HCT116 (cell line): Measurements from ENCODE around the gene EGF. TPM values are rescaled to one million over a fixed set of nuclear protein-coding genes. Genes with fewer than 3 reads are reported as not detected.

Experiments used
- ATAC-seq: fragments of 200-7000 bp; cut with Tn5 transposase; 2 replicates; pipeline ENCODE4 v1.9.1; 2020; ENCODE audit warnings: mild to moderate bottlenecking, moderate library complexity
- BruUV-seq: library from RNA; stranded (reverse); fragments of 400-500 nt; replicated peaks from 2 replicates; lab custom pipeline; 2021; lab: Mats Ljungman, UMichigan
- CTCF ChIA-PET: fragments of 300-600 bp; sonication (Branson Sonifier 250); formaldehyde crosslinking; loops from one replicate; lab custom pipeline; 2021; ENCODE audit warnings: antibody characterized with exemption; lab: Charles Lee
- POLR2A ChIA-PET: fragments of 300-600, 350-600 bp; sonication (Branson Sonifier 250); formaldehyde crosslinking; loops from one replicate; lab custom pipeline; 2021; ENCODE audit warnings: antibody characterized with exemption; lab: Charles Lee
- RAD21 ChIA-PET, 2 experiments: fragments of 300-600 bp; sonication (Branson Sonifier 250); formaldehyde crosslinking; loops; one replicate each; lab custom pipeline; 2023; ENCODE audit warnings: low total read pairs in 2 of 2; ENCODE audit not compliant: uncharacterized antibody in 2 of 2, unreplicated experiment in 2 of 2, low non-redundant PET in 1 of 2; lab: Charles Lee
- DNase-seq: peaks from one replicate; pipeline ENCODE4 v3.0.0-alpha.2; 2010; ENCODE audit warnings: low read depth, low spot score
- H2AFZ ChIP-seq: fragments of 200-600 bp; shearing (Covaris generic), sonication (generic); 2 replicates; pipeline ENCODE4 v1.6.1; 2017; ENCODE audit warnings: low read depth, mixed run types, mixed read lengths, antibody characterized with exemption, low read length; ENCODE audit not compliant: poor library complexity, severe bottlenecking
- H3K27ac ChIP-seq: 2 replicates; pipeline ENCODE4 v1.5.1; 2012; ENCODE audit warnings: low read depth, low read length
- H3K27me3 ChIP-seq: fragments of 200-600 bp; sonication (generic); 2 replicates; pipeline ENCODE4 v1.6.1; 2016; ENCODE audit warnings: mixed run types, low read length, mixed read lengths; ENCODE audit not compliant: insufficient read depth
- H3K36me3 ChIP-seq, 2 experiments: fragments of 200-500 bp in 1 of 2; fragments of 200-600 bp in 1 of 2; sonication (Bioruptor generic) in 1 of 2; sonication (generic) in 1 of 2; 2 replicates each; pipeline versions ENCODE4 v1.5.1 to v1.6.1; 2014 to 2016; ENCODE audit warnings: low read length in 2 of 2, inconsistent platforms in 1 of 2, mixed read lengths in 1 of 2, mixed run types in 1 of 2; ENCODE audit not compliant: insufficient read depth in 2 of 2, control insufficient read depth in 1 of 2
- H3K4me1 ChIP-seq, 2 experiments: fragments of 200-600 bp in 1 of 2; sonication (generic) in 1 of 2; 2 replicates each; pipeline versions ENCODE4 v1.5.1 to v1.6.1; 2012 to 2017; ENCODE audit warnings: low read length in 2 of 2, inconsistent platforms in 1 of 2, mild to moderate bottlenecking in 1 of 2, mixed read lengths in 1 of 2, mixed run types in 1 of 2, moderate library complexity in 1 of 2; ENCODE audit not compliant: insufficient read depth in 2 of 2, control insufficient read depth in 1 of 2
- H3K4me2 ChIP-seq: fragments of 200-600 bp; sonication (generic); 2 replicates; pipeline ENCODE4 v1.6.1; 2017; ENCODE audit warnings: mixed run types, low read length, mixed read lengths
- H3K4me3 ChIP-seq, 2 experiments: fragments of 200-600 bp in 1 of 2; sonication (generic) in 1 of 2; replicated peaks in 1 of 2; 2 replicates each; pipeline ENCODE4 v1.5.1; 2011 to 2016; ENCODE audit warnings: low read length in 2 of 2, control low read depth in 1 of 2, low read depth in 1 of 2, mild to moderate bottlenecking in 1 of 2, mixed read lengths in 1 of 2, mixed run types in 1 of 2
- H3K79me2 ChIP-seq: fragments of 200-600 bp; sonication (generic); 2 replicates; pipeline ENCODE4 v1.6.1; 2017; ENCODE audit warnings: mild to moderate bottlenecking, mixed run types, low read length, moderate library complexity, mixed read lengths; ENCODE audit not compliant: insufficient read depth
- H3K9ac ChIP-seq: fragments of 200-600 bp; sonication (generic); 2 replicates; pipeline ENCODE4 v1.6.1; 2016; ENCODE audit warnings: low read length, mixed read lengths
- H3K9me2 ChIP-seq: fragments of 200-600 bp; sonication (generic), shearing (Covaris generic); 2 replicates; pipeline ENCODE4 v1.6.1; 2017; ENCODE audit warnings: mixed run types, mild to moderate bottlenecking, moderate library complexity; ENCODE audit not compliant: insufficient read depth
- H3K9me3 ChIP-seq, 2 experiments: fragments of 200-500 bp in 1 of 2; fragments of 200-600 bp in 1 of 2; sonication (Bioruptor generic) in 1 of 2; sonication (generic) in 1 of 2; 2 replicates each; pipeline ENCODE4 v1.6.1; 2014 to 2017; ENCODE audit warnings: low read length in 2 of 2, mixed read lengths in 2 of 2, inconsistent platforms in 1 of 2, low read depth in 1 of 2, mild to moderate bottlenecking in 1 of 2, mixed run types in 1 of 2, moderate library complexity in 1 of 2; ENCODE audit not compliant: control insufficient read depth in 1 of 2, insufficient read depth in 1 of 2
- H4K20me1 ChIP-seq: fragments of 200-600 bp; sonication (generic), shearing (Covaris generic); 2 replicates; pipeline ENCODE4 v1.6.1; 2017; ENCODE audit warnings: mixed run types, mild to moderate bottlenecking, moderate library complexity; ENCODE audit not compliant: insufficient read depth
- CEBPB ChIP-seq: IDR thresholded peaks from 2 replicates; pipeline ENCODE4 v1.6.1; 2012; ENCODE audit warnings: low read depth
- CTCF ChIP-seq, 3 experiments: fragments of 200-600 bp in 1 of 3; sonication (generic) in 1 of 3; IDR thresholded peaks in 2 of 3; conservative IDR thresholded peaks in 1 of 3; 2 replicates each; pipeline ENCODE4 v1.5.1; 2012 to 2017; ENCODE audit warnings: low read depth in 2 of 3, low read length in 2 of 3, antibody characterized with exemption in 1 of 3, borderline replicate concordance in 1 of 3, control low read depth in 1 of 3, mild to moderate bottlenecking in 1 of 3, mixed read lengths in 1 of 3, mixed run types in 1 of 3, moderate library complexity in 1 of 3; ENCODE audit not compliant: insufficient read depth in 1 of 3
- JUND ChIP-seq: IDR thresholded peaks from 2 replicates; pipeline ENCODE4 v1.6.1; 2012
- POLR2A ChIP-seq: IDR thresholded peaks from 2 replicates; pipeline ENCODE4 v1.7.0; 2011; ENCODE audit warnings: borderline replicate concordance; ENCODE audit not compliant: insufficient read depth, insufficient read length; ENCODE audit errors: extremely low read depth
- POLR2AphosphoS5 ChIP-seq: IDR thresholded peaks from 2 replicates; pipeline ENCODE4 v1.6.1; 2011; ENCODE audit warnings: mild to moderate bottlenecking, low read depth, low read length, moderate library complexity
- REST ChIP-seq: IDR thresholded peaks from 2 replicates; pipeline ENCODE4 v1.6.1; 2012; ENCODE audit warnings: low read depth
- SRF ChIP-seq: IDR thresholded peaks from 2 replicates; pipeline ENCODE4 v1.6.1; 2012; ENCODE audit warnings: low read depth
- YY1 ChIP-seq: IDR thresholded peaks from 2 replicates; pipeline ENCODE4 v1.6.1; 2011; ENCODE audit warnings: low read length, low read depth, moderate library complexity, mild to moderate bottlenecking; ENCODE audit not compliant: insufficient replicate concordance; ENCODE audit errors: extremely low read depth
- ZBTB33 ChIP-seq: IDR thresholded peaks from 2 replicates; pipeline ENCODE4 v1.6.1; 2011; ENCODE audit warnings: mild to moderate bottlenecking, low read length, moderate library complexity; ENCODE audit not compliant: insufficient replicate concordance; ENCODE audit errors: extremely low read depth
- ZNF274 ChIP-seq: fragments of 200-500 bp; sonication (Bioruptor generic); IDR thresholded peaks from 2 replicates; pipeline ENCODE4 v1.6.1; 2014; ENCODE audit warnings: mild to moderate bottlenecking, low read depth, low read length, inconsistent platforms
- intact Hi-C: fragments of 100-400 bp; cut with micrococcal nuclease; formaldehyde crosslinking; loops from 2 replicates; pipeline ENCODE4 v1.10.0; 2022
- total RNA-seq: library from RNA; stranded (reverse); gene quantifications from one replicate; pipeline ENCODE4 v1.2.1, GENCODE V29; 2021; ENCODE audit not compliant: unreplicated experiment

Gene EGF
- total RNA-seq, 1 experiment from 2014 or later, result 0.57 TPM

DNA sequence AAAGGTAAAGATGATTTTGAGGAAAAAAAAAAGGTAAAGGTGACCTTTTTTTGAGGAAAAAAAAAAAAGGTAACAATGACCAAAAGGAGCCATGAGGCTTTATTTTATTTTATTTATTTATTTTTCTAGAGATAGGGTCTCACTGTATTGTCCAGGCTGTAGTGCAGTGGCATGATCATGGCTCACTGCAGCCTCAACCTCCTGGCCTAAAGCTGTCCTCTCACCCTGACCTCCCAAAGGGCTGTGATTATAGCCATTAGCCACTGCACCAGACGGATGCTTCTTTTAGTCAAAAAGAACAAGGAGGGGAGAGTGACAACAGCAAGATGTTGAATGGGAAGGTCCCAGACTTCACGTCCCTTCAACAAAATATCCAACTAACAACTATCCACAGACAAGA, 34.3 kb upstream of the EGF start (continued):
- no peak for TF ChIP-seq CTCF (IDR thresholded peaks at IDR 0.05 in 2 of 3, conservative IDR thresholded peaks at IDR 0.05 in 1 of 3; ENCODE audit: borderline replicate concordance in 1 of 3, insufficient read depth in 1 of 3, low read depth in 2 of 3, low read length in 2 of 3)

GRCh38 chr4:109879081-109879480, 33.6 kb upstream of the EGF start:
- Histone ChIP-seq H2AFZ (no peak overlapping the region), H3K9me2 (no peaks in the 10 kb centered on the region), H3K4me1 (no peaks in the 10 kb centered on the region), H3K9ac (no peak overlapping the region), H3K27ac (no peak overlapping the region), H3K27me3 (no peaks in the 10 kb centered on the region), H3K4me3 (no peak overlapping the region), H4K20me1 (no peaks in the 10 kb centered on the region), H3K36me3 (no peaks in the 10 kb centered on the region), H3K79me2 (no peaks in the 10 kb centered on the region)
- ChIA-PET CTCF (no interaction called here), POLR2A (no interaction called here)
- ATAC-seq (no peak), DNase-seq (no peak)
- BruUV-seq, result no TSS peak
- TF ChIP-seq YY1 (no peak), POLR2A (no peak), JUND (no peak), ZBTB33 (no peak), SRF (no peak), REST (no peak), CEBPB (no peak), ZNF274 (no peak), POLR2AphosphoS5 (no peak)
- TF ChIP-seq, all 23 proteins: peak for 0
- Histone ChIP-seq H3K4me2 (no peak overlapping the region), H3K9me3 (no peaks in the 10 kb centered on the region)
- intact Hi-C loops, result no loop called here
- RAD21 ChIA-PET, result no interaction called here
